Colonic mucosa (tissue), 4 donors: ENCODE data around the gene TPM3. TPM values are rescaled to one million over a fixed set of nuclear protein-coding genes. Genes with fewer than 3 reads are reported as not detected.
"Not testable (repeated sequence)": the region's sequence is repeated elsewhere in the genome, so short reads cannot be mapped to it uniquely, and the experiment has no call there.

ENCODE experiments used
- DNase-seq: peaks from one replicate; pipeline ENCODE4 v3.0.0-alpha.2; 2020
- H3K27ac ChIP-seq: fragments of 200-600 bp; one replicate; pipeline ENCODE4 v1.8.0; 2021
- H3K27me3 ChIP-seq: fragments of 200-600 bp; one replicate; pipeline ENCODE4 v1.8.0; 2021
- H3K36me3 ChIP-seq: fragments of 200-600 bp; one replicate; pipeline ENCODE4 v1.8.0; 2021
- H3K4me1 ChIP-seq: fragments of 200-600 bp; one replicate; pipeline ENCODE4 v1.8.0; 2021; ENCODE audit warnings: mild to moderate bottlenecking
- H3K4me3 ChIP-seq: fragments of 200-600 bp; one replicate; pipeline ENCODE4 v1.8.0; 2021
- H3K9ac ChIP-seq, 2 donors: one replicate each; pipeline ENCODE4 v1.7.0; 2013; ENCODE audit warnings: control low read depth in 2 of 2, low read depth in 2 of 2, low read length in 2 of 2
- H3K9me3 ChIP-seq: fragments of 200-600 bp; one replicate; pipeline ENCODE4 v1.8.0; 2021
- intact Hi-C: fragments of 100-400 bp; cut with DNase I; formaldehyde crosslinking; loops from one replicate; pipeline ENCODE4 v1.14.1; 2022
- total RNA-seq, 2 donors: library from RNA; stranded (reverse); fragmentation: NEBNext Ultra II Directional in 1 of 2; extraction: Animal tissue kit (Norgen Biotek cat#: 25700) in 1 of 2; gene quantifications; one replicate each; pipeline ENCODE4 v1.2.1, GENCODE V29; 2021
- TF ChIP-seq, protein P1 (sequence below): fragments of 200-600 bp; IDR thresholded peaks from one replicate; pipeline ENCODE4 v1.8.0; 2022; ENCODE audit warnings: antibody characterized with exemption, mild to moderate bottlenecking
- donor health status: healthy.
- donor health status: DM: no; HTN: no; CAD: no.
- donor health status: DM: no; HTN: no; CAD: no.

The TPM3 gene
- total RNA-seq, 2 donors from 2014 or later: 502 to 757 TPM

DNA sequence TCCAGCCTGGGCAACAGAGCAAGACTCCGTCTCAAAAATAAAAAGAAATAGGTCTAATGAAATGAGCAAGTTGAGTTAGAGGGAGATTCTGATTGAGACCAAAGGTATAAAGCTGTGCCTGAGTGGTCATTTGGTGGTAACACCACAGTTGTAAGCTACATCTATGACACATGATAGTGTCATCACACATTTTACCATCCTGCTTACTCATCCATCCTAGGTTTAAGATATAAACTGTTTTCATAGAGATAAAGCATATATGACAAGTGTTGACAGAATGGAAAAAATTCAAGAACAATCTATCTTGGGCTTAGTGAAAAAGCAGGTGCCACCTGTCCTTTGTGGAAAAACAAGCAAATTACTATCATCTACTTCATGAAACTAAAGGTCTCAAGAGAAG, 21.4 kb upstream of the TPM3 start:
- Histone ChIP-seq H3K9ac (no peak overlapping the region), H3K36me3 (peaks cover 29% of the 10 kb centered on the region)
- intact Hi-C loops: no loop called here

DNA sequence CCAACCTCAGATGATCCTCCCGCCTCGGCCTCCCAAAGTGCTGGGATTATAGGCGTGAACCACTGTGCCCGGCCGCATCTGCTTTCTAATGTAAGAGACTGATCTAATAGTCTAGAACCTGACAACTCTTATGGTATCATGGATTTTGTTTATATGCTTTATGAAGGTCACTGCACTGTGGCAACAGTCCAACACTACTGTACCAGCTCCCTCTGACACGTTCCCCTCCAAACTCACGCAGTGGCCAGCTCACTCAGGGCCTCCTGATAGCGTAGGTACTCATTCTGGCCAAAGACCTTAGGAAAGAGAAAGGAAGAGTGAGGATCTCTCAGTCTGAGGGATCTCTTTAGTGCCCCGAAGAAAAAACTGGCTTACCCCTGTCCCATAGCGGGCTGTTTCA, 20.2 kb upstream of the TPM3 start:
- Histone ChIP-seq H3K36me3 (peaks cover 29% of the 10 kb centered on the region), H3K4me3 (no peak overlapping the region), H3K9me3 (no peaks in the 10 kb centered on the region), H3K9ac (no peak overlapping the region), H3K4me1 (no peaks in the 10 kb centered on the region), H3K27me3 (no peaks in the 10 kb centered on the region), H3K27ac (no peak overlapping the region)
- intact Hi-C loops: no loop called here
- TF ChIP-seq, protein P1, sequence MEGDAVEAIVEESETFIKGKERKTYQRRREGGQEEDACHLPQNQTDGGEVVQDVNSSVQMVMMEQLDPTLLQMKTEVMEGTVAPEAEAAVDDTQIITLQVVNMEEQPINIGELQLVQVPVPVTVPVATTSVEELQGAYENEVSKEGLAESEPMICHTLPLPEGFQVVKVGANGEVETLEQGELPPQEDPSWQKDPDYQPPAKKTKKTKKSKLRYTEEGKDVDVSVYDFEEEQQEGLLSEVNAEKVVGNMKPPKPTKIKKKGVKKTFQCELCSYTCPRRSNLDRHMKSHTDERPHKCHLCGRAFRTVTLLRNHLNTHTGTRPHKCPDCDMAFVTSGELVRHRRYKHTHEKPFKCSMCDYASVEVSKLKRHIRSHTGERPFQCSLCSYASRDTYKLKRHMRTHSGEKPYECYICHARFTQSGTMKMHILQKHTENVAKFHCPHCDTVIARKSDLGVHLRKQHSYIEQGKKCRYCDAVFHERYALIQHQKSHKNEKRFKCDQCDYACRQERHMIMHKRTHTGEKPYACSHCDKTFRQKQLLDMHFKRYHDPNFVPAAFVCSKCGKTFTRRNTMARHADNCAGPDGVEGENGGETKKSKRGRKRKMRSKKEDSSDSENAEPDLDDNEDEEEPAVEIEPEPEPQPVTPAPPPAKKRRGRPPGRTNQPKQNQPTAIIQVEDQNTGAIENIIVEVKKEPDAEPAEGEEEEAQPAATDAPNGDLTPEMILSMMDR: no peak
- no peak for DNase-seq

More for the DNA sequence above, 21.4 kb upstream of the TPM3 start:
- DNase-seq: no peak
- H3K9me3 ChIP-seq: no peaks in the 10 kb centered on the region
- H3K27me3 ChIP-seq: no peaks in the 10 kb centered on the region
- TF ChIP-seq, protein P1: no peak
- H3K4me3 ChIP-seq: no peak overlapping the region
- no peaks in the 10 kb centered on the region for H3K4me1 ChIP-seq
- no peak overlapping the region for H3K27ac ChIP-seq

GRCh38 chr1:154208677-154209388, 16.9 kb upstream of the TPM3 start:
- H3K27ac ChIP-seq: no peak overlapping the region
- no peak overlapping the region for H3K4me3 ChIP-seq
- H3K9ac ChIP-seq: no peak overlapping the region
- no peaks in the 10 kb centered on the region for H3K9me3 ChIP-seq
- intact Hi-C loops: no loop called here
- no peak for DNase-seq
- H3K36me3 ChIP-seq: peaks cover 29% of the 10 kb centered on the region
- H3K4me1 ChIP-seq: no peaks in the 10 kb centered on the region
- no peaks in the 10 kb centered on the region for H3K27me3 ChIP-seq
- TF ChIP-seq, protein P1: no peak

- no peak overlapping the region for H3K4me3 ChIP-seq
- no peaks in the 10 kb centered on the region for H3K27me3 ChIP-seq
- H3K4me1 ChIP-seq: no peaks in the 10 kb centered on the region
- H3K36me3 ChIP-seq: peaks cover 18% of the 10 kb centered on the region
- no peak overlapping the region for H3K27ac ChIP-seq
- H3K9ac ChIP-seq: no peak overlapping the region
- TF ChIP-seq, protein P1: no peak
- no peaks in the 10 kb centered on the region for H3K9me3 ChIP-seq
- intact Hi-C loops: no loop called here
- DNase-seq: no peak
Observed at GRCh38 chr1:154207262-154207661, 15.4 kb upstream of the TPM3 start.

GRCh38 chr1:154206196-154206595, 14.3 kb upstream of the TPM3 start, which contains the start of gene CFAP141:
Gene CFAP141 (minus strand): TSS chr1:154206333. CDS start chr1:154206307, 26 bp downstream.
- no peak for DNase-seq
- H3K27me3 ChIP-seq: no peaks in the 10 kb centered on the region
- H3K4me1 ChIP-seq: no peaks in the 10 kb centered on the region
- no peak within 1 kb of the TSS for H3K9ac ChIP-seq
- H3K36me3 ChIP-seq: peaks cover 8% of the 10 kb centered on the region
- TF ChIP-seq, protein P1: no peak
- no peak within 1 kb of the TSS for H3K27ac ChIP-seq
- intact Hi-C loops: no loop called here
- H3K9me3 ChIP-seq: no peaks in the 10 kb centered on the region
- H3K4me3 ChIP-seq: no peak within 1 kb of the TSS

- intact Hi-C loops, H3K9me3 ChIP-seq, H3K4me3 ChIP-seq, H3K27me3 ChIP-seq, H3K27ac ChIP-seq, H3K4me1 ChIP-seq, H3K9ac ChIP-seq, DNase-seq, H3K36me3 ChIP-seq: not testable (repeated sequence)
Observed at GRCh38 chr1:154205778-154206177, 13.9 kb upstream of the TPM3 start.
